Measurements from ENCODE around the gene EN2.

DNA sequence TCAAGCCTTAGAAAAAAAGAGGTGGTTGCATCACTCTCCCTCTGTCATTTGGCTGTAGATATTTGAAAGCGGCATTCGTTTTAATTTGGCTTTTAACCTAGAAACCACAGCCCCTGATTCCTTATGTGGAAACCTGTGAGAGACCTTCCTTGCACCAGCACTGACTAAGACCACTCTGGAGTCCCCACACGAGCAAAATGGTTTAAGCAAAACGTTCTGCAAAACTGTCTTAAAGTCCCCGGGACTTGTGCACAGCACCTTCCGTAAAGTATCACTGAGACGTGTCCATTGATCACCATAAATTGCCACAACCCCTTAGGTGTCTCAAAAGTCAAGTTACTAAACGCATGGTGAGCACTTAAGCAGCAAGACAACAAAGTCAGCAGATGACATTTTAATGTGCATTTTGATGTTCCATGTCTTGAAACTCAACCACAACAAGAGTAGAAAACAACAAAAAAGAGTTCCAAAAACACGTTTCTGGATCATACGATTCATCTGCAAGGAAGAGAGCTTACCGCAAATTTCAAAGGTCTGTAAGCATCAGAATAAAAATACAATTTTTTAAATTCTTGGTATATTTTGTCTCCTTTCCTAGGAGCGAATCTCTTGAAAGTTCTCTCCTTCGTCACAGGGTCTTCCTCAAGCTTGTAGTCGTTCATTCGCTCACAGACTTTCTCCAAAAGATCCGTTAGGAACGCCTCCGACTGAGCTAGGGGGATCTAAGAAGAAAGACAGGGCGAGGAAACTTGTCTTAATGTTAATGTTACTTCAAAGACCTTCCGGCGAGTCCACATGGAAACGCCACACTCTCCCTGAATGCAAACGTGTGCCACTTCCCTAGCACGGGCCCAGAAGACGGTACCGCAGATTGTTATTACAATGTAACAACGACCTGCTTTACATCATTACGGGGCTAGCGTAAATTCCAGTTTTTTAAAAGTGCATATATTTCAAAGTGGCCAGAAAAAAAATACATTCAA lies 50.7 kb downstream of the EN2 start:
- TF ChIP-seq, protein P1, sequence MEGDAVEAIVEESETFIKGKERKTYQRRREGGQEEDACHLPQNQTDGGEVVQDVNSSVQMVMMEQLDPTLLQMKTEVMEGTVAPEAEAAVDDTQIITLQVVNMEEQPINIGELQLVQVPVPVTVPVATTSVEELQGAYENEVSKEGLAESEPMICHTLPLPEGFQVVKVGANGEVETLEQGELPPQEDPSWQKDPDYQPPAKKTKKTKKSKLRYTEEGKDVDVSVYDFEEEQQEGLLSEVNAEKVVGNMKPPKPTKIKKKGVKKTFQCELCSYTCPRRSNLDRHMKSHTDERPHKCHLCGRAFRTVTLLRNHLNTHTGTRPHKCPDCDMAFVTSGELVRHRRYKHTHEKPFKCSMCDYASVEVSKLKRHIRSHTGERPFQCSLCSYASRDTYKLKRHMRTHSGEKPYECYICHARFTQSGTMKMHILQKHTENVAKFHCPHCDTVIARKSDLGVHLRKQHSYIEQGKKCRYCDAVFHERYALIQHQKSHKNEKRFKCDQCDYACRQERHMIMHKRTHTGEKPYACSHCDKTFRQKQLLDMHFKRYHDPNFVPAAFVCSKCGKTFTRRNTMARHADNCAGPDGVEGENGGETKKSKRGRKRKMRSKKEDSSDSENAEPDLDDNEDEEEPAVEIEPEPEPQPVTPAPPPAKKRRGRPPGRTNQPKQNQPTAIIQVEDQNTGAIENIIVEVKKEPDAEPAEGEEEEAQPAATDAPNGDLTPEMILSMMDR (IDR thresholded peaks at IDR 0.05; ENCODE audit: borderline replicate concordance, extremely low read depth, low read length, poor library complexity, severe bottlenecking): no peak
- TF ChIP-seq EZH2 (IDR thresholded peaks at IDR 0.05; ENCODE audit: borderline replicate concordance, low read depth, low read length, severe bottlenecking): no peak

Data from DND-41 (cell line).